WTC11 (cell line): ENCODE measurements around the gene MYCBPAP.

Source experiments
- ATF6 ChIP-seq: sonication (generic); formaldehyde crosslinking; IDR thresholded peaks from 2 replicates; pipeline ENCODE4 v1.8.1; 2023; ENCODE audit warnings: mild to moderate bottlenecking, missing genetic modification reagents
- CTCF ChIP-seq: fragments of 200-600 bp; IDR thresholded peaks from 2 replicates; pipeline ENCODE4 v1.8.0; 2022; ENCODE audit warnings: antibody characterized with exemption
- GABPB1 ChIP-seq: sonication (generic); formaldehyde crosslinking; IDR thresholded peaks from 2 replicates; pipeline ENCODE4 v1.8.1; 2023; ENCODE audit warnings: mild to moderate bottlenecking, missing genetic modification reagents
- GTF2I ChIP-seq: fragments of 250-450 bp; sonication (Bioruptor Pico); conservative IDR thresholded peaks from 2 replicates; pipeline ENCODE4 v1.4.0; 2021; ENCODE audit warnings: mild to moderate bottlenecking
- HMGXB4 ChIP-seq: sonication (generic); formaldehyde crosslinking; IDR thresholded peaks from 2 replicates; pipeline ENCODE4 v1.8.1; 2023; ENCODE audit warnings: mild to moderate bottlenecking, moderate library complexity, missing genetic modification reagents
- MAX ChIP-seq: sonication (generic); formaldehyde crosslinking; IDR thresholded peaks from 2 replicates; pipeline ENCODE4 v1.8.0; 2022; ENCODE audit warnings: mild to moderate bottlenecking, missing genetic modification reagents
- SP1 ChIP-seq: sonication (generic); formaldehyde crosslinking; conservative IDR thresholded peaks from 2 replicates; pipeline ENCODE4 v1.8.1; 2022; ENCODE audit warnings: missing genetic modification reagents
- TCF7 ChIP-seq: sonication (generic); formaldehyde crosslinking; IDR thresholded peaks from 2 replicates; pipeline ENCODE4 v1.8.0; 2022; ENCODE audit warnings: mild to moderate bottlenecking, low read depth, missing genetic modification reagents, moderate library complexity
- TEAD4 ChIP-seq: sonication (generic); formaldehyde crosslinking; IDR thresholded peaks from 2 replicates; pipeline ENCODE4 v1.8.0; 2022; ENCODE audit warnings: mild to moderate bottlenecking, missing genetic modification reagents
- USF2 ChIP-seq: sonication (generic); formaldehyde crosslinking; IDR thresholded peaks from 2 replicates; pipeline ENCODE4 v1.8.1; 2023; ENCODE audit warnings: mild to moderate bottlenecking, missing genetic modification reagents, moderate library complexity
- ZNF121 ChIP-seq: sonication (generic); formaldehyde crosslinking; IDR thresholded peaks from 2 replicates; pipeline ENCODE4 v1.8.0; 2023; ENCODE audit warnings: missing genetic modification reagents
- ZNF281 ChIP-seq: sonication (generic); formaldehyde crosslinking; IDR thresholded peaks from 2 replicates; pipeline ENCODE4 v1.8.0; 2023; ENCODE audit warnings: mild to moderate bottlenecking, missing genetic modification reagents
- ZNF317 ChIP-seq: sonication (generic); formaldehyde crosslinking; IDR thresholded peaks from 2 replicates; pipeline ENCODE4 v1.8.1; 2023; ENCODE audit warnings: low read depth, mild to moderate bottlenecking, moderate library complexity, missing genetic modification reagents, borderline replicate concordance
- ZNF532 ChIP-seq: fragments of 250-450 bp; sonication (Bioruptor Pico); IDR thresholded peaks from 2 replicates; pipeline ENCODE4 v1.9.0; 2021; ENCODE audit warnings: mild to moderate bottlenecking, borderline replicate concordance

- TF ChIP-seq ZNF317 (CRISPR knock-in tag) (no peak), CTCF (peak; percentile 65), MAX (CRISPR knock-in tag) (no peak), USF2 (CRISPR knock-in tag) (no peak), ZNF281 (CRISPR knock-in tag) (no peak), TEAD4 (CRISPR knock-in tag) (no peak), ZNF121 (peak; percentile 33; the same call in 1 of the 2 replicates), ATF6 (CRISPR knock-in tag) (no peak), ZNF532 (CRISPR knock-in tag) (no peak), GABPB1 (CRISPR knock-in tag) (no peak), TCF7 (CRISPR knock-in tag) (no peak), SP1 (CRISPR knock-in tag) (no peak), HMGXB4 (no peak), GTF2I (CRISPR knock-in tag) (no peak)
These were observed 25.7 kb upstream of the MYCBPAP start for GRCh38 chr17:50482516-50482915.
